HepG2 (cell line): ENCODE results near the gene ECD. TPM values are rescaled to one million over a fixed set of nuclear protein-coding genes. Genes with fewer than 3 reads are reported as not detected.

Experiments
- GATAD2A ChIP-seq: IDR thresholded peaks from 2 replicates; pipeline ENCODE4 v1.6.1; 2016
- HOXD1 ChIP-seq: sonication (generic); formaldehyde crosslinking; IDR thresholded peaks from 2 replicates; pipeline ENCODE4 v1.5.0; 2020; ENCODE audit warnings: missing genetic modification reagents
- KDM4B ChIP-seq: sonication (generic); formaldehyde crosslinking; IDR thresholded peaks from 2 replicates; pipeline ENCODE4 v1.4.0; 2020; ENCODE audit warnings: missing genetic modification reagents
- KLF13 ChIP-seq: sonication (generic); formaldehyde crosslinking; IDR thresholded peaks from 2 replicates; pipeline ENCODE4 v1.4.0; 2020; ENCODE audit warnings: mild to moderate bottlenecking, missing genetic modification reagents
- MED1 ChIP-seq: sonication (generic); formaldehyde crosslinking; IDR thresholded peaks from 2 replicates; pipeline ENCODE4 v1.4.0; 2020; ENCODE audit warnings: missing genetic modification reagents
- PLRG1 ChIP-seq: fragments of 450-650 bp; conservative IDR thresholded peaks from 2 replicates; pipeline ENCODE4 v1.6.1; 2016
- POGZ ChIP-seq: sonication (generic); formaldehyde crosslinking; IDR thresholded peaks from 2 replicates; pipeline ENCODE4 v1.4.0; 2020; ENCODE audit warnings: mild to moderate bottlenecking, missing genetic modification reagents
- PPARG ChIP-seq: conservative IDR thresholded peaks from 2 replicates; pipeline ENCODE4 v1.6.1; 2016; ENCODE audit warnings: missing biosample characterization, missing genetic modification reagents
- TOE1 ChIP-seq: sonication (generic); formaldehyde crosslinking; IDR thresholded peaks from 2 replicates; pipeline ENCODE4 v1.4.0; 2020; ENCODE audit warnings: mild to moderate bottlenecking, missing genetic modification reagents
- ZBTB7A ChIP-seq: sonication (generic); formaldehyde crosslinking; IDR thresholded peaks from 2 replicates; pipeline ENCODE4 v1.8.0; 2022; ENCODE audit warnings: mild to moderate bottlenecking, missing genetic modification reagents
- ZFP37 ChIP-seq: sonication (generic); formaldehyde crosslinking; IDR thresholded peaks from 2 replicates; pipeline ENCODE4 v1.4.0; 2020; ENCODE audit warnings: missing genetic modification reagents, borderline replicate concordance
- ZMYM2 ChIP-seq: sonication (generic); formaldehyde crosslinking; IDR thresholded peaks from 2 replicates; pipeline ENCODE4 v1.8.0; 2022; ENCODE audit warnings: mild to moderate bottlenecking, missing genetic modification reagents
- ZNF224 ChIP-seq: sonication (generic); formaldehyde crosslinking; IDR thresholded peaks from 2 replicates; pipeline ENCODE4 v1.5.0; 2020; ENCODE audit warnings: mild to moderate bottlenecking, missing genetic modification reagents
- ZNF33A ChIP-seq: sonication (generic); formaldehyde crosslinking; IDR thresholded peaks from 2 replicates; pipeline ENCODE4 v1.5.1; 2020; ENCODE audit warnings: missing genetic modification reagents, mild to moderate bottlenecking, moderate library complexity, borderline replicate concordance
- ZNF501 ChIP-seq: sonication (generic); formaldehyde crosslinking; IDR thresholded peaks from 2 replicates; pipeline ENCODE4 v1.5.1; 2020; ENCODE audit warnings: mild to moderate bottlenecking, moderate library complexity, missing genetic modification reagents
- ZNF614 ChIP-seq: IDR thresholded peaks from 2 replicates; pipeline ENCODE4 v1.6.1; 2018; ENCODE audit warnings: missing biosample characterization, missing genetic modification reagents, inconsistent platforms, borderline replicate concordance
- ZNF646 ChIP-seq: sonication (generic); formaldehyde crosslinking; IDR thresholded peaks from 2 replicates; pipeline ENCODE4 v1.9.0; 2021; ENCODE audit warnings: mild to moderate bottlenecking, missing genetic modification reagents
- ZNF781 ChIP-seq: sonication (generic); formaldehyde crosslinking; IDR thresholded peaks from 2 replicates; pipeline ENCODE4 v1.5.1; 2020; ENCODE audit warnings: borderline replicate concordance, mild to moderate bottlenecking, missing genetic modification reagents; ENCODE audit errors: not compliant biosample characterization
- ZSCAN22 ChIP-seq: sonication (generic); formaldehyde crosslinking; IDR thresholded peaks from 2 replicates; pipeline ENCODE4 v1.4.0; 2020; ENCODE audit warnings: mild to moderate bottlenecking, missing genetic modification reagents
- polyA plus RNA-seq, 8 experiments: library from polyadenylated mRNA; depleted of rRNA in 3 of 8; stranded (reverse) in 7 of 8; unstranded in 1 of 8; fragments of >200 nt; fragmentation: Illumina TruSeq in 4 of 8; extraction: Trizol in 4 of 8; gene quantifications; 2 replicates each; pipeline versions ENCODE4 v1.2.1 to v1.2.3, GENCODE V29; 2011 to 2016; ENCODE audit warnings: low read depth in 4 of 8, missing spikeins in 1 of 8, mixed read lengths in 1 of 8; ENCODE audit not compliant: insufficient read depth in 1 of 8
- total RNA-seq, 5 experiments: library from RNA; depleted of rRNA; stranded (reverse); fragments of >200 nt; fragmentation: Illumina TruSeq; extraction: Trizol; gene quantifications; 2 replicates each; pipeline ENCODE4 v1.2.3, GENCODE V29; 2016; ENCODE audit warnings: low read depth in 1 of 5
- TF ChIP-seq, protein P1 (sequence below): sonication (generic); formaldehyde crosslinking; IDR thresholded peaks from 2 replicates; pipeline ENCODE4 v1.4.0; 2020; ENCODE audit warnings: mild to moderate bottlenecking, missing genetic modification reagents, borderline replicate concordance

Gene ECD
- total and polyA plus RNA-seq, 2 of the 13 experiments (the other 11 are each of a cell fraction or from before 2014, with no cell fraction given) = 21.5 to 27.6 TPM

- TF ChIP-seq ZFP37 (CRISPR knock-in tag) (no peak), ZNF33A (CRISPR knock-in tag) (no peak), GATAD2A (CRISPR knock-in tag) (peak; percentile 92), ZMYM2 (CRISPR knock-in tag) (no peak), ZNF224 (CRISPR knock-in tag) (no peak), ZNF646 (no peak), ZSCAN22 (no peak), KLF13 (CRISPR knock-in tag) (no peak), HOXD1 (CRISPR knock-in tag) (no peak), PLRG1 (no peak), MED1 (CRISPR knock-in tag) (peak; percentile 95), POGZ (0 out of 2 replicates have a peak, but pooled peaks have one; percentile 18), PPARG (CRISPR knock-in tag) (0 out of 2 replicates have a peak, but pooled peaks have one; percentile 52), ZNF501 (CRISPR knock-in tag) (no peak), ZBTB7A (no peak), KDM4B (CRISPR knock-in tag) (peak; percentile 28; the same call in 1 of the 2 replicates), TOE1 (peak; percentile 64; the same call in 1 of the 2 replicates), ZNF614 (CRISPR knock-in tag) (peak; percentile 85), ZNF781 (no peak)
- TF ChIP-seq, protein P1, sequence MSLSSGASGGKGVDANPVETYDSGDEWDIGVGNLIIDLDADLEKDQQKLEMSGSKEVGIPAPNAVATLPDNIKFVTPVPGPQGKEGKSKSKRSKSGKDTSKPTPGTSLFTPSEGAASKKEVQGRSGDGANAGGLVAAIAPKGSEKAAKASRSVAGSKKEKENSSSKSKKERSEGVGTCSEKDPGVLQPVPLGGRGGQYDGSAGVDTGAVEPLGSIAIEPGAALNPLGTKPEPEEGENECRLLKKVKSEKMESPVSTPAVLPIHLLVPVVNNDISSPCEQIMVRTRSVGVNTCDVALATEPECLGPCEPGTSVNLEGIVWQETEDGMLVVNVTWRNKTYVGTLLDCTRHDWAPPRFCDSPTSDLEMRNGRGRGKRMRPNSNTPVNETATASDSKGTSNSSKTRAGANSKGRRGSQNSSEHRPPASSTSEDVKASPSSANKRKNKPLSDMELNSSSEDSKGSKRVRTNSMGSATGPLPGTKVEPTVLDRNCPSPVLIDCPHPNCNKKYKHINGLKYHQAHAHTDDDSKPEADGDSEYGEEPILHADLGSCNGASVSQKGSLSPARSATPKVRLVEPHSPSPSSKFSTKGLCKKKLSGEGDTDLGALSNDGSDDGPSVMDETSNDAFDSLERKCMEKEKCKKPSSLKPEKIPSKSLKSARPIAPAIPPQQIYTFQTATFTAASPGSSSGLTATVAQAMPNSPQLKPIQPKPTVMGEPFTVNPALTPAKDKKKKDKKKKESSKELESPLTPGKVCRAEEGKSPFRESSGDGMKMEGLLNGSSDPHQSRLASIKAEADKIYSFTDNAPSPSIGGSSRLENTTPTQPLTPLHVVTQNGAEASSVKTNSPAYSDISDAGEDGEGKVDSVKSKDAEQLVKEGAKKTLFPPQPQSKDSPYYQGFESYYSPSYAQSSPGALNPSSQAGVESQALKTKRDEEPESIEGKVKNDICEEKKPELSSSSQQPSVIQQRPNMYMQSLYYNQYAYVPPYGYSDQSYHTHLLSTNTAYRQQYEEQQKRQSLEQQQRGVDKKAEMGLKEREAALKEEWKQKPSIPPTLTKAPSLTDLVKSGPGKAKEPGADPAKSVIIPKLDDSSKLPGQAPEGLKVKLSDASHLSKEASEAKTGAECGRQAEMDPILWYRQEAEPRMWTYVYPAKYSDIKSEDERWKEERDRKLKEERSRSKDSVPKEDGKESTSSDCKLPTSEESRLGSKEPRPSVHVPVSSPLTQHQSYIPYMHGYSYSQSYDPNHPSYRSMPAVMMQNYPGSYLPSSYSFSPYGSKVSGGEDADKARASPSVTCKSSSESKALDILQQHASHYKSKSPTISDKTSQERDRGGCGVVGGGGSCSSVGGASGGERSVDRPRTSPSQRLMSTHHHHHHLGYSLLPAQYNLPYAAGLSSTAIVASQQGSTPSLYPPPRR = peak; percentile 88
Observed at GRCh38 chr10:73131913-73132686, 35.7 kb downstream of the ECD start (continued).
